ENCODE results near the gene PRXL2B. TPM values are rescaled to one million over a fixed set of nuclear protein-coding genes. Genes with fewer than 3 reads are reported as not detected.

Gene PRXL2B
- total RNA-seq, 1 donor = 15.5 TPM

DNA sequence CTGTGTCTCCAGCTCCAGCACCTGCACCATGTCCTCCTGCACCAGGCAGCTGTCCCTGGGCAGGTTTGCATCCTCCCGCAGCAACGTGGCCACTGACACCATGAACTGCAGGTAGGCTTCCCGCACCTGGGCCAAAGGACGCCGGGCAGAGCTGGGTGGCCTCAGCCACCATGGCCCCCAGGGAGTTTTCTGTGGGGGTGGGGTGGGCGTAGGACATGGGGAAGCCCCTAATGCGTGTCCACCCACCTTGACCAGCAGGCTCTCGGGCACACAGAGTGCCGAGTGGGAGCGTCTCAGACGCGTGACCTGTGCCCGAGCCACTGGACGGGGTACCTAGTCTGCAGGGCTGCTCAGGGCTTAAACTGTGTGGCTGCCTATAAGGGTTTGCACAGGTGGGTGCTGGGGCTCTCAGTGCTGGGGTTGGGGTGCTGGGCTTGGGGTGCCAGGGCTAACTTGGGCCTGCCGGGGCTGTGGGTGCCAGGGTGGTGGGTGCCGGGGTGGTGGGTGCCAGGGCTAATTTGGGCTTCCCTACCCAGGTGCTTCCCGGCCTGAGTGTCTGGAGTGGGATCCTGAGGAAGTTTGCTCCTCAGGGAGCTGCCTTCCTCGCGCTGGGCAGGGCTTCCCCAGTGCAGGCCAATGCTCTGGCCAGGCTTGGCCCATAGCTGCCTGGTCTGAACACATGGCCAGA is 17.7 kb downstream of the PRXL2B start:
- TF ChIP-seq, protein P1, sequence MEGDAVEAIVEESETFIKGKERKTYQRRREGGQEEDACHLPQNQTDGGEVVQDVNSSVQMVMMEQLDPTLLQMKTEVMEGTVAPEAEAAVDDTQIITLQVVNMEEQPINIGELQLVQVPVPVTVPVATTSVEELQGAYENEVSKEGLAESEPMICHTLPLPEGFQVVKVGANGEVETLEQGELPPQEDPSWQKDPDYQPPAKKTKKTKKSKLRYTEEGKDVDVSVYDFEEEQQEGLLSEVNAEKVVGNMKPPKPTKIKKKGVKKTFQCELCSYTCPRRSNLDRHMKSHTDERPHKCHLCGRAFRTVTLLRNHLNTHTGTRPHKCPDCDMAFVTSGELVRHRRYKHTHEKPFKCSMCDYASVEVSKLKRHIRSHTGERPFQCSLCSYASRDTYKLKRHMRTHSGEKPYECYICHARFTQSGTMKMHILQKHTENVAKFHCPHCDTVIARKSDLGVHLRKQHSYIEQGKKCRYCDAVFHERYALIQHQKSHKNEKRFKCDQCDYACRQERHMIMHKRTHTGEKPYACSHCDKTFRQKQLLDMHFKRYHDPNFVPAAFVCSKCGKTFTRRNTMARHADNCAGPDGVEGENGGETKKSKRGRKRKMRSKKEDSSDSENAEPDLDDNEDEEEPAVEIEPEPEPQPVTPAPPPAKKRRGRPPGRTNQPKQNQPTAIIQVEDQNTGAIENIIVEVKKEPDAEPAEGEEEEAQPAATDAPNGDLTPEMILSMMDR (IDR thresholded peaks at IDR 0.05; ENCODE audit: insufficient read depth, low read length) = no peak
- DNase-seq (ENCODE audit: low read depth) = no peak
- H3K4me3 ChIP-seq (ENCODE audit: low read depth, low read length) = no peak overlapping the region

DNA sequence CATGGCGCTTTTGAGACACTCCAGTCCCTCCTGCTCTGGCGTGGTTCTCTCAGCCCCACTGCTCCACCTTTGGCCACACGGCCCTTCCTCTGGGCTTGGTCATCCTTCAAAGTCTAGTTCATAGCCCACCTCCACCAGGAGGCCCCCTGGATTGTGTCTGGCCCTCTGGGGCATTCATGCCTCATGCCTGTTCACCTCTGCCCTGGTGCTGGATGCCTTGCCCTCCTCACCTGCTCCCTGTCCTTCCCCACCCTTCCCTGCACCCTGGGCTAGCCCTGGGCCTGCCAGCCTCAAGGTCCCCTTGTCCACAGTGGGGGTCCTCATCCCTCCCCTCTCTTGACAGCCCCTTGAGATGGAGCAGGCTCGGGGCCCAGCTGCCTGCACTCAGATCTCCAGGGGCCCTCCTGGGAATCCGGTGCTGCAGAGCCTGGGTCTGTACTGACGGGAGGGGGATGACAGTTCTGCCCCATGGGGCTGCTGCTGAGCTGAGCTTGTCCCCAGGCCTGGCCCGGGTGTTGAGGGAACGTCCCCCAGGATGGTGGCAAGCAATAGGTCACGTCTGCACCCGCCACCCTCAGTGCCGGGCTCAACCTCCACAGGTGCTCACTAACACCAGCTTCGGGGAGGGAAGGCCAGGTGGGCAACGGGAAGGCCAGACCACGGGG is 18.4 kb downstream of the PRXL2B start:
- no peak for DNase-seq (ENCODE audit: low read depth)
- TF ChIP-seq, protein P1 (IDR thresholded peaks at IDR 0.05; ENCODE audit: insufficient read depth, low read length) = no peak
- no peak overlapping the region for H3K4me3 ChIP-seq (ENCODE audit: low read depth, low read length)

DNA sequence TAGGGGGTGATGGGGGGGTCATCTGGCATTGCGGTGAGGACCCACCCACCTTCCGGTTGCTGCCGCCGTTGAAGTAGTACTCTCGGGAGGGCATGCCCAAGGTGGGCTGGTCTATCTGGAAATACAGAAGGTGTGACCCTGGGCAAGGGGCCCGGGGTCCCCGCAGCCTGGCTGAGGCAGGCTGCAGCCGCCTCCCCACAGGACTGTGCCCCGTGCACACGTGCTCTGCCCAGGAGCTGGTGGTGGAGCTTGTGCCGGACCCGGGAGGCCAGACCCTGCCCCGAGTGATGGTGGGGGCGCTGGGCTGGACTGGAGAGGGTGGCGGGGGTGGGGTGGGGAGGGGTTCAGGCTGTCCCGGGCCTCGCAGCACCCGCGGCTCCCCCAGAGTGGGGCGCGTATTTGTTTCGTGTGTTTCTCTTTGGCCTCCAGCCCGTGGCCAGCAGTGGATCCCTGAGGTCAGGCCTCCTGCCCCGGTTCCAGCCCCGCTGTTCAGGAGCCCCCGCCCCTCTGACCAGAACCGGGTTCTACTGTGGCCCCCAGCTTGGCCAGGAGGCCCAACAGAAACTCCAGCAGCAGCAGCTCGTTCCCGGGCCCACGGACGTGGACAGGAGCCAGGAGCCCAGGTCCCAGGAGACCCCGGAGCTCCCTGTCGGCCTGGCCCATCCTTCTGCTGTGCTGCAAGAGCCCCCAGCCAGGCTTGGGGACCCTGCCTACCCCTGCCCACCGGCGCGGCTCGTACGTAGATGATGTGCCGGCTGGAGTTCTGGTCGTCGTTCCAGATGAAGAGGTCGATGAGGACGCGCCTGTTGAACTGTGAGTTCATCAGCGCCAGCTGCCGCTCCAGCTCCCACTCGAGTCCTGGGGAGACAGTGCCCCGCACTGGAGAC is 19.2 kb downstream of the PRXL2B start:
- DNase-seq (ENCODE audit: low read depth) = no peak
- TF ChIP-seq, protein P1 (IDR thresholded peaks at IDR 0.05; ENCODE audit: insufficient read depth, low read length) = no peak

DNA sequence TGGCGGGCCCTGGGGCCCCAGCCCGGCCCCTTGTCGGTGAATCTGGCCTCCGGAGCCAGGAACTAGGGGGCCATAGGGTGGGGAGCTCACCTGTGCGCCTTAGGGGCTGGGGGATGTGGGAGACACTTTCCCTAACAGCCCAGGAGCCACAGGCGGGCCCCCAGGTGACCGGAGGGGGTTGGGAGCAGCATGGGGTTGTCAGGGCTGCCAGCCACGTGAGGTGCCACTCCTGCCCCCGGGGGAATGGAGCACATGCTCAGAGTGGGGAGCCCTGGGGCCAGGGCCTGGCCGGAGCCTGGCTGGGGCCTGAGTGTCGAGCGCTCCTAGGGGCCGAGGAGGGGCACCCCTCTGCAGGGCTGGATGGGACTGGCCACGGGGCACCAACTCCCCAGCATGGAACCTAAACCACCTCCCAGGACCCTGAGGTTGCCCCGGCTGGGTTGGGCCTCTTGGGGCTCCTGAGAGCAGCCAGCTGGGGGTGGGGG is 19.9 kb downstream of the PRXL2B start:
- H3K4me3 ChIP-seq (ENCODE audit: low read depth, low read length) = no peak overlapping the region
- TF ChIP-seq, protein P1 (IDR thresholded peaks at IDR 0.05; ENCODE audit: insufficient read depth, low read length) = no peak
- DNase-seq (ENCODE audit: low read depth) = no peak

More for the DNA sequence above, 19.2 kb downstream of the PRXL2B start:
- H3K4me3 ChIP-seq (ENCODE audit: low read depth, low read length) = no peak overlapping the region

DNA sequence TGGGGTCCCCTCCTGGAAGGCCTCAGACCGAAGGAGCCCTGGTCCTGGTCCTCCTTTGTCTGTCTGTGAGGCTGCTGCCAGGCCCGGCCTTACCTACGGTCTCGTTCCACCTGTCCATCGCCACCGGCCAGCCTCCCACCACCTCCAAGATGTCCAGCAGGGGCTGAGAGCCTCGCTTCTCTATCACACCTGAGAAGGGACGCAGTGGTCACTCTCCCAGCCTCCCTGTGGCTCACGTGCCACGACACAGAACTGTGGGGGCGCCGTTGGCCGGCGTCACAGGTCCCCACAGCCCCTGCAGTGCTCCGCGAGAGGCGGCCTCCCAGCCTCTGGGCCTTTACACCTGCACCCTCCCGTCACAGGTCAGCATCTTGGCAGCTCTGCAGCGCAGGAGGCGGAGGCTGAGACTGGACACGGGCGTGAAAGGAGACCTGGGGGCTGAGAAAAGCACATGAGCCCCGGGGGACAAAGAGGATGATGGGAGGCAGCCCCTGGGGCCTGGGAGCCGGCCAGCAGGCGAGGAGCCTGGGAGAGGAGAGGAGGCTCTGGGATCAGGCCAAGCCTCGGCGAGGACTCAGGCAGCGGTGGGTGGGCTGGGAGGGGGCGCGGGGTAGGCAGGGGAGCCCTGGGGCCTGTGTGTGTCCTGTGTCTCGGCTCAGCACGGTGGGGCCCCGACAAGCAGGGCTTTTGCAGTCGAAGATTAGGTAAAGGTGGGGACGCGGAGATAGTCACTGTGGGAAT is 20.5 kb downstream of the PRXL2B start:
- DNase-seq (ENCODE audit: low read depth) = no peak
- TF ChIP-seq, protein P1 (IDR thresholded peaks at IDR 0.05; ENCODE audit: insufficient read depth, low read length) = no peak
- no peak overlapping the region for H3K4me3 ChIP-seq (ENCODE audit: low read depth, low read length)

DNA sequence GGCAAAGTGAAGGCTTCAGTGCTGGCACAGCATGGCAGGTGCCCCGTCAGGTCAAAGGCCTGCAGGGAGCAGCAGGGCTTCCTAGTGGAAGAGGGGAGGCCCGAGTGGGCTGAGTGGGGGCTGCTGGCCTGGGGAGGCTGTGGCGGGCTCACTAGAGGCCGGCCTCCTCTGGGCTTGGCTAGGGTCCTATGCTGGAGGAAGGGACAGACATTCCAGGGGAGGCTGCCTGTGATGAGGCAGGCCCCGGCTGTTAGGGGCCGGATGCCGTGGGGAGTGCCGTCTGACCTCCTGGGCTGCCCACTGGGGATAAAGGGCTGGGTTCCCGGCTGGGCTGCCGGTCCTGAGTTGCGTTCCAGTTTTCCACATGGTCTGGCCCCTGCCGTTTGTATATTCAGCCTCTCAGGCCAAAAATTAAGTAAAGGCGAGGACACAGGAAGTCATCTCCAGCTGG is 21.1 kb downstream of the PRXL2B start:
- TF ChIP-seq, protein P1 (IDR thresholded peaks at IDR 0.05; ENCODE audit: insufficient read depth, low read length) = no peak
- no peak for DNase-seq (ENCODE audit: low read depth)
- H3K4me3 ChIP-seq (ENCODE audit: low read depth, low read length) = no peak overlapping the region
